Central memory CD8-positive, alpha-beta T cell (primary cell): Measurements from ENCODE around the gene CENPX.

ENCODE experiments used
- ATAC-seq: fragments of 150-1000 bp; cut with Tn5 transposase; replicated peaks from 2 replicates; pipeline ENCODE4 v1.10.0; 2022; ENCODE audit warnings: mild to moderate bottlenecking, moderate FRiP score, moderate number of reproducible peaks; ENCODE audit not compliant: poor library complexity, severe bottlenecking; ENCODE audit errors: extremely low read depth
- DNase-seq, 2 donors: peaks; one replicate each; pipeline ENCODE4 v3.0.0; 2021; ENCODE audit warnings: low spot score in 2 of 2
- H3K27ac Mint-ChIP-seq: one replicate; pipeline ENCODE4 v1.8.0; 2022; ENCODE audit warnings: low read depth, mild to moderate bottlenecking, moderate library complexity, mixed read lengths
- H3K27me3 Mint-ChIP-seq: one replicate; pipeline ENCODE4 v1.8.0; 2022; ENCODE audit warnings: mixed read lengths
- H3K36me3 Mint-ChIP-seq: one replicate; pipeline ENCODE4 v1.8.0; 2022; ENCODE audit warnings: mild to moderate bottlenecking, moderate library complexity, mixed read lengths; ENCODE audit not compliant: insufficient read depth
- H3K4me1 Mint-ChIP-seq: one replicate; pipeline ENCODE4 v1.8.0; 2022; ENCODE audit warnings: mixed read lengths
- H3K4me3 Mint-ChIP-seq: one replicate; pipeline ENCODE4 v1.8.0; 2022; ENCODE audit warnings: mild to moderate bottlenecking, moderate library complexity, mixed read lengths
- H3K9me3 Mint-ChIP-seq: one replicate; pipeline ENCODE4 v1.8.0; 2022; ENCODE audit warnings: mixed read lengths

Gene CENPX

DNA sequence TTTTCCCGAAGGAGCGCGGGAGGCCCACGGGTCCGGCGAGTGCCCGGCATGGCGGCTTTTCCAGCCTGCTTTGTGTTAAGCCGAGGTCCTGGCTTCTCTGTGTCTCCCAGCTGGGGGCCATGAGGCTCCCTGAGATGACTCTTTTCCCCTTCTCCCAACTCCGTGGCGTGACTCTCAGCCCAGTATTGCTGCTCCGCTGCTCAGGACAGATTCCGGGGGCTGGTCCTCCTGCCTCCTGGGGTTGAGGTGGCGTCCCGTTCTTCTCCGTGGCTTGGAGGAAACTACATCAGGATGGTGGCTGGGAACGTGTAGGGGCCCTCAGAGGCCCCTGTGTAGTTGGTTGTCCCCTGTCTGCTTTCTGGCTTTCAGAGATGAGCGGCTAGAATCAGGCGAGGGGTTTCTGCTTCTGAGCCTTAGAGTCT is 30.0 kb upstream of the CENPX start:
- Mint-ChIP-seq H3K4me3 (peak overlapping the region; percentile 78), H3K9me3 (no peaks in the 10 kb centered on the region), H3K27ac (no peak overlapping the region), H3K36me3 (peaks cover 8% of the 10 kb centered on the region), H3K4me1 (peaks cover 5% of the 10 kb centered on the region), H3K27me3 (no peaks in the 10 kb centered on the region)
- DNase-seq (no peak), ATAC-seq (no peak)

DNA sequence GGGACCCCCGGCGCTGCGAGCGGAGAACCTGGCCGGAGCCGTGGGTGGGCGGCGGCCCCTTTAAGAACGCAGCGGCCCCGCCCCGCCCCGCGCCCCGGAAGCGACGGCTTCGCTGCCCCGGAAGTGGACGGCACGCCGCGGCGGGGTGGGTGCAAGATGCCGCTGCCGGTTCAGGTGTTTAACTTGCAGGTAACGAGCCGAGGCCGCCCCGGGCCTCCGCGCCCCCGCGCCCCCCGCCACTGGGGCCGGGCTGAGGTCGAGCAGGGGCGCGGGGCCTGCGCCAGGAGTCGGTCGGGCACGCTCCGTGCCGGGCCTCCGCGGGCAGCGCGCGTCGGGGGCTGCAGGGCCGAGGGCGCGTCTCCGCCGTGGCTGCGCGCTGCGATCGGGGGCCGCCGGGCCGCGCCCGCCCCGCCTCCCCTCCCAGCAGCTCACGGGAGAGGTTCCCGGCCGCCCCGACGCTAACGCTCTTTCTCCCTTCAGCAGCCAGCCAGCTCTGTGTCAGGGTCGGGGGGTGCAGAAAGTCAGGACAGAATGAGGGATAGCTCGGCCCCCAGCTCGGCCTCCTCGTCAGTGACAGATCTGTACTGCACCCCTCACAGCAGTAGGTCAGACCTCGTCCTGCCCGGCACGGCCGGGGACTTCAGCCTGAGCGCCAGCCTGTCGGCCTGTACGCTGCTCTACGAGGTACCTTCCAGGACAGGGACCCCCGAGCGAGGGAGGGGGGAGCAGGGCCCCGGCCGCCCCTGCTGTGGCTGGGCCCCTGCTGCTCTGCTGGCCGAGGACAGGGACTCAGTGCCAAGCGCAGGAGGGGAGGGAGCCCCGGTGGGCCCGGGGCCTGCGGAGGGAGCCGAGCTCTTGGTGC is 29.3 kb upstream of the CENPX start, which contains the start of the genes GPS1 and RFNG:
Gene GPS1, plus strand, starts transcription at position 123 of the 862 bp plus-strand sequence. Its CDS starts 34 bp downstream, at position 157.
Gene RFNG, minus strand, starts transcription at position 36 of the 862 bp plus-strand sequence. CDS start 45 bp downstream, outside the sequence.
- Mint-ChIP-seq H3K36me3 (peaks cover 8% of the 10 kb centered on the region), H3K4me1 (peaks cover 5% of the 10 kb centered on the region), H3K9me3 (no peaks in the 10 kb centered on the region), H3K4me3 (peak within 1 kb of the TSS; percentile 86), H3K27ac (peak within 1 kb of the TSS; percentile 51), H3K27me3 (no peaks in the 10 kb centered on the region)
- DNase-seq (peak; percentile 55), ATAC-seq (peak; percentile 87)

DNA sequence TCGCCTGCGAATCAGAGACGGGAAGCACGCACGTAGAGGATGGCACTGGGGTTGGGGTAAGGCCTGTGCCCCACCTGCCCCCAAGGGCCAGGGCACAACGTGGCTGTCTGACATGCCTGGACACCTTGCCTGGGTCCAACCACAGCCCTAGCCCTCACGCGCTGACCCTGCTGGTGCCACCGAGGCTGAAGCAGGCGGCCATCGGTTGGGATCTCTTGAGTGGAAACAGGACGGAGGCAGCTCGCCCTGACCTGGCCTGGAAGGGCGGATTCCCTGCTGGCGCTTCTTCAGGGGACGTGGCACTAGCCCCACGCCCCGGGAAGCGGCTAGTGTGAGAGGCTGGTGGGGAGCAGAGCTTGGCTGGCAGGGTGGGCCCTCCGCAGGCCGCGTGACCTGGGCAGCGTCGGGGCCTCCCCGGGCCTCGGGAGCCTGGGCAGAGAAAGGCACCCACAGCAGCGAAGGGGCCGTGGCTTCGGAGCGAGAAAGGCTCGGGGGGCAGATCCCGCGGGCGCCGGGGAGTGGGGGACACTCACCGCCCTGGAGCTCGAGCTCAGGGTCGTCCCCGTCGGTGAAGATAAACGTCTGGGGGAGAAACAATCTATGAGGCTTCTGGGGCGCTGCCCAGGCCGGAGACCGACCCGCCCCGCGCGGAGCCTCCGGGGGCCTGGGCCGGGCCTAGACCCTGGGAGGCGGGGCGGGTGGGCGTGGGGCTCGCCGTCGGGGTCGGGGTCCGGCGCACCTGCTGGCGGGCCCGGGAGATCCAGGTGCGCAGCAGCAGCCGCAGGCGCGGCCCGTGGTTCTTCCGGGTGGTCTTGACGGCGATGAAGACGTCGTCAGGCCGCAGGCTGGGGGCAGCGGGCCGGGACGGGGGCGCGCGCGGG is 28.3 kb upstream of the CENPX start:
- ATAC-seq, result peak; percentile 8

DNA sequence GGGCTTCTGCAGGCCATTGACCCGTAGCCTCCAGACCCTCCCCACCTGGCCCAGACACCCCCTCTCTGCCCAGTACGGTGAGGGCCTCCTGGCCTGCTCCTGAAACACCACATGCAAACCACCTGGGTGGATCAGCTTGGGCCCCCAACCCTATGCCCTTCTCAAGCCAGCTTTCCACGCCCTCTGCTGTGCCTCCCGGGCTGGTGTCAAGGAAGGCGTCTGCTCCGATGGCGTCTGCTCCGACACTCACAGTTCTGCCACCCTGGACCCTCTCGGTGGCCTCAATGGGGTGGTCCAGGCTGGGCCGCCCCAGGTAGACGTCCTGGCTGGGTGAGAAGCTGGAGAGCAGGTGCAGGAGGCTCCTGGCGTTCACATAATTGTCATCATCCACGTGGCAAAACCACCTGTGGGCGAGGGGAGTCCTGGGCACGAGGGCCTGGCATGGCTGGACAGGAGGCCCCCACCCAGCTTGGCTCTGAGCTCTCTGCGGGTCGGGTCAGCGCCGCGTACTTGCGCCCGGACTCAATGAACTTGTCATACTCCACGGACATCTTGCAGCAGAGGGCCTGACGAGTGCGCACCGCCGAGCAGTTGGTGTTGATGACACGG is 27.6 kb upstream of the CENPX start:
- Mint-ChIP-seq H3K36me3 (peaks cover 3% of the 10 kb centered on the region), H3K27me3 (no peaks in the 10 kb centered on the region), H3K27ac (peak overlapping the region; percentile 51), H3K9me3 (no peaks in the 10 kb centered on the region), H3K4me1 (peaks cover 5% of the 10 kb centered on the region), H3K4me3 (peak overlapping the region; percentile 86)
- DNase-seq (no peak), ATAC-seq (no peak)

More for the DNA sequence above, 28.3 kb upstream of the CENPX start:
- Mint-ChIP-seq H3K4me1 (peaks cover 5% of the 10 kb centered on the region), H3K9me3 (no peaks in the 10 kb centered on the region), H3K27me3 (no peaks in the 10 kb centered on the region), H3K36me3 (peaks cover 5% of the 10 kb centered on the region), H3K27ac (peak overlapping the region; percentile 51), H3K4me3 (peak overlapping the region; percentile 86)
- DNase-seq, result no peak

DNA sequence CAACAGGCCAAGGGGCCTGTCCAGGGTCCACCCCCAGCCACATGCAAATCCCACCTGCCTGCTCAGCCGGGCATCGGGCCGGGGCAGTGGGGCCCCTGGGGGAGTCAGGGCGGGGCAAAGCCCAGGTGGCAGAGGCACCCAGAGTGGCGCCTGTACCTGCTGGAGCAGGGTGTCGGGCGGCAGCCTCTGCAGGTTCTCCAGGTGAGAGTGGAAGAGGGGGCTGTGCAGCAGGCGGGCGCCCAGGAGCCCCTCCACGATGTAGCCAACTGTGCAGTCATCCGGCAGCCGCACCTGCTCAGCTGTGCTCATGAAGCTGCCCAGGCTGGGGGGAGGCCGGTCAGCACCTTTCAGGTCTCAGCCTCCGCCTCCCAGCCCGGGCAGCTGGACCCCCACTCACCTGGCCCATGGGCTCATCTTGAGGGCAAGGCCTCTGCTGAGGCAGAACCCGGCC is 26.9 kb upstream of the CENPX start:
- H3K36me3 Mint-ChIP-seq, result peaks cover 3% of the 10 kb centered on the region
- H3K4me3 Mint-ChIP-seq, result no peak overlapping the region
- H3K27me3 Mint-ChIP-seq, result no peaks in the 10 kb centered on the region
- no peaks in the 10 kb centered on the region for H3K9me3 Mint-ChIP-seq
- ATAC-seq (no peak), DNase-seq (no peak)
- peaks cover 5% of the 10 kb centered on the region for H3K4me1 Mint-ChIP-seq
- no peak overlapping the region for H3K27ac Mint-ChIP-seq

DNA sequence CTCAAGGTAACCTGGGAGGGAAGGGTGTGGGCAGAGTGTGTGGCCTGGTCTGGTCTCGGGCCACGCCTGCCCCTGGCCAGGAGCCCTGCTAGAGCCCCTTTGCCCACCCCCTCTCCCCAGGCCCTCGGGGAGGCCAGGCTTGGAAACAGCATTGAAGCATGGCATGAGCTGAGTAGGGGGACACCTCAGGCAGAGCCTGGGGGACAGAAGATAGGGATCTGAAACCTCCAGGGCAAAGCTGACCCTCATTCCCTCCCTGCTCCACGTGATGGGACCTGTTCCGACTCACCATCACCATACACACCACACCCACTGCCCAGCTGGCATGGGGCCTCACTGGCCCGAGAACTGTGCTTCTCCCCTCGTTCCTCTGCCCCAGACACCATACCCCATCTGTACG is 26.4 kb upstream of the CENPX start:
- Mint-ChIP-seq H3K36me3 (peaks cover 3% of the 10 kb centered on the region), H3K27ac (no peak overlapping the region), H3K4me1 (peaks cover 5% of the 10 kb centered on the region), H3K27me3 (no peaks in the 10 kb centered on the region), H3K9me3 (no peaks in the 10 kb centered on the region), H3K4me3 (no peak overlapping the region)
- ATAC-seq, result no peak
- no peak for DNase-seq

DNA sequence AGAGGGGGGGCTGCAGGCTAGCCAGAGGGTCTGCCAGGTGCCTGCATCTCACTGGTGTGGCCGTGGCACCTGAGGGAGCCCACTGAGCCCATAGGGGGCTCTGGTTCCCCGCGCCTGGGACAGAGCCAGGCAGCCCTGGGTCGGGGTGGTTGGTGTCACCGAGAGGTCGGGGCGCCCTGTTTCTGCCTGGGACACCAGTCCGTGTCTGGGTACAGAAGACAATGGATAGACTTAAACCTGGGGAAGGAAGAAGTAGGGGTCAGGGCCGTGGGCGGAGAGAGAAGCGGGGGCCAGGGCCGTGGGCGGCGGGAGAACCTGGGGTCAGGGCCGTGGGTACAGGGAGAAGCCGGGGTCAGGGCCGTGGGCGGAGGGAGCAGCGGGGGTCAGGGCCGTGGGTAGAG is 25.9 kb upstream of the CENPX start:
- H3K36me3 Mint-ChIP-seq, result peaks cover 3% of the 10 kb centered on the region
- no peaks in the 10 kb centered on the region for H3K27me3 Mint-ChIP-seq
- no peaks in the 10 kb centered on the region for H3K9me3 Mint-ChIP-seq
- no peak overlapping the region for H3K4me3 Mint-ChIP-seq
- ATAC-seq, result no peak
- peak overlapping the region; percentile 80 for H3K27ac Mint-ChIP-seq
- no peak for DNase-seq
- H3K4me1 Mint-ChIP-seq, result peaks cover 5% of the 10 kb centered on the region

DNA sequence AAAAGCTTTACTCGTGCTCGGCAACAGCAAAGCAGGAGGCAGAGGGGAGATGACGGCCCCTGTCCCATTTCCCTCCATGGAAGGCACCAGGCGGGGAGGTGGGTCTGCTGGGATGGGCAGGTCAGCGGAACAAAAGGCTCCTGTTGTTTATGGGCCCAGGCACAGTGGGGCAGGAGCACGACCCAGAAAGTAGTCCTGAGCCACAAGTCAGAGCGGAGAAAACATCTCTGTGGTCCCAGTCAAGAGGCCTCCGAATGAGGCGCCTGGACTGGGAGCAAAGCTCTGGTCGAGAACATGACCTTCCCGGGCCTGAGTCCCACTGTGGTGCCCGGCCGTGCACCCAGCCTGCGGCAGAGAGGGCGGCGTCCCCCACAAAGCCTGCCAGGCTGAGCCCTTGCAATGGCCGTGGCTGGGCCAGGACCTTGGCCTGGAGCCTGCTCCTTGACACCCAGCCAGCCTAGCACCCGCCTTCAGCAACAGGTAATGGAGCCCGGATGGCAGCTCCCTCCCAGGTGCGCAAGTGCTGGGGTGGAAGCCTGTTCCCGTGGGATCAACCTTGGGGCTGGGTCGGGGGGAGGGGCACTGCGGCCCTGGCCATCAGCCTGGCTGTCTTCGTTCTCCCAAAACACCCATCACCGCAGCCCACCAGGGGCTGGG is 25.4 kb upstream of the CENPX start:
- H3K27me3 Mint-ChIP-seq, result no peaks in the 10 kb centered on the region
- peaks cover 5% of the 10 kb centered on the region for H3K4me1 Mint-ChIP-seq
- no peak overlapping the region for H3K4me3 Mint-ChIP-seq
- H3K27ac Mint-ChIP-seq, result peak overlapping the region; percentile 80
- ATAC-seq, result no peak
- no peak for DNase-seq
- H3K9me3 Mint-ChIP-seq, result no peaks in the 10 kb centered on the region
- peaks cover 3% of the 10 kb centered on the region for H3K36me3 Mint-ChIP-seq

DNA sequence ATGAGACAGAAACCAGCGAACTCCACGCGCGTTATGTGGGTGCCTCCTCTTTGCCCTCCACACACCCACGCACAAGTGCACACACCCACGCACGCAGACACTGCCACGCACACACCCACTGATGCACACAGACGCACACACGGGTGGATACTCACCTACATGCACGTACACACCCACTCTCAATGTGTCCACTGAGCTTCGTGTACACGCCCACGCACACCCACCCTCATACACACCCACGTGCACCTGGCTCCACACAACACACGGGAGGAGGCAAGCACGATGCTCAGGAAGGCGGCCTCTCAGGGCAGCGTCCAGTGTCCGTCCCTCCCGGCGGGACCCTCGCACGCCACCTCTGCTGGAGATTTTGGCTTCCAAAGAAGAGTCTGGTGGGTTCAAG is 24.7 kb upstream of the CENPX start:
- no peak overlapping the region for H3K4me3 Mint-ChIP-seq
- no peak overlapping the region for H3K27ac Mint-ChIP-seq
- ATAC-seq (no peak), DNase-seq (no peak)
- peaks cover 3% of the 10 kb centered on the region for H3K36me3 Mint-ChIP-seq
- H3K27me3 Mint-ChIP-seq, result no peaks in the 10 kb centered on the region
- H3K9me3 Mint-ChIP-seq, result no peaks in the 10 kb centered on the region
- H3K4me1 Mint-ChIP-seq, result peaks cover 5% of the 10 kb centered on the region

DNA sequence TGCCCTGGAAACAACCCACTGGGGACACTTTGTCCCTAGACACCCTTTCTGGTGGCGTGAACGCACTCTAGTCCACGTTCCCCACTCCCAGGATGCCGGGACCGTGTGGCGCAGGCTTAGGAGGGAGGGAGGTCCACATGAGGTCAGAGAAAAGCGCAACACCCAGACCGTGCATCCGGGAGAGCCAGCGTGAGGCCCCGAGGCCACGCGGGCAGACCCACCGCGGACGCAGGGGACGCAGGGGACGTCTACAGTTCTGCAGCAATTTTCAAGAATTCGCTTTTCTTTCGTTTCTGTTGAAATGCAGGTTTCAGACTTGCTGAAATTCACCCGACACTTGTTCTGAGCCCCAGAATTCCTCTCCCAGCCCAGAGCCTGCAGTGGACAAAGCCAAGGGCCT is 24.2 kb upstream of the CENPX start:
- Mint-ChIP-seq H3K9me3 (no peaks in the 10 kb centered on the region), H3K27me3 (no peaks in the 10 kb centered on the region), H3K36me3 (peaks cover 3% of the 10 kb centered on the region), H3K4me1 (peaks cover 5% of the 10 kb centered on the region), H3K4me3 (no peak overlapping the region), H3K27ac (no peak overlapping the region)
- no peak for ATAC-seq
- DNase-seq, result no peak

DNA sequence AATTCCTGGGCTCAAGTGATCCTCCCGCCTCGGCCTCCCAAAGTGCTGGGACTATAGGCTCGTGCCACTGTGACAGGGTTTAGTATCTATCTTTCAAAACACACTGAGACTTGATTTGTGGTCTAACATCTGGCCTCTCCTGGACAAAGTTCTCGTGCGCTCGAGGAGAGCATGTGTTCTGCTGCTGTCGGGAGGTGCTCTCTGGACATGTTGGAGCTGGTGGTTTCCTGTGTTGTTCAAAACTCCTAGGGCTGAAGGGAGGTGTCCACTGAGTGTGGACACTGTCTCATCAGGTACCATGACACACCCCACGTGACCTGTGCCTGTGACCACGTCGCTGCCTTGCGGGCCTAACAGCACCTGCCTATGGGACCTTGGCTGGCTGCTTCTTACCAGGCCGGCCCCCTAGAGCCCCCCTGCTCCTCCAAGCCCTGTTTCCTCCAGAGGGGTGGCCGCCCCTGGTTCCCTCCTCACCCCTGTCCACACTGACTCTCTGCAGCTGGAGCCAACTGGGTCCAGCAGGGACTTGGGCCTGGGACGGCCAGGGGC is 23.3 kb upstream of the CENPX start:
- ATAC-seq, result no peak
- H3K27ac Mint-ChIP-seq, result no peak overlapping the region
- H3K36me3 Mint-ChIP-seq, result peaks cover 3% of the 10 kb centered on the region
- H3K4me1 Mint-ChIP-seq, result peaks cover 4% of the 10 kb centered on the region
- no peak overlapping the region for H3K4me3 Mint-ChIP-seq
- DNase-seq, result no peak
- H3K27me3 Mint-ChIP-seq, result no peaks in the 10 kb centered on the region
- H3K9me3 Mint-ChIP-seq, result no peaks in the 10 kb centered on the region

DNA sequence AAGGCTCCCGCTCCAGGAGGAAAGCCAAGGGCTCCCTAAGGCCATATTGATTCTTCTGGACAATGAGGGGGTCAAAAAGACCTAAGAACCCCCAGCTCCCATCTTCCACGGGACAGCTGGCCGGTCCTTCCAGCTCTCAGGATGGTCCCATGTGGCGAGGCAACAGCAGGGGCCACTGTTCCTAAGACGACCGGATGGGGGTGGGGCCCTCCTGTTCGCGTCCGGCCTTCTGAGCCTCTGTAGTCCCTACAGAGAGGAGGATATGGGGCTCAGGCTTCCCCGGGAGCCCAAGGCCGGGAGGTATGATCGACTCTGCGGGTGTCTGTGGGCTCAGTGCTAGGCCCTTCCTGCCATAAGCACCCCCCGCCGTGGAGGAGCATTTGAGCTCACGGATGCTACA is 20.8 kb upstream of the CENPX start:
- H3K4me3 Mint-ChIP-seq, result no peak overlapping the region

More for the DNA sequence above, 20.8 kb upstream of the CENPX start:
- H3K27me3 Mint-ChIP-seq, result no peaks in the 10 kb centered on the region
- H3K27ac Mint-ChIP-seq, result no peak overlapping the region
- no peak for DNase-seq
- no peaks in the 10 kb centered on the region for H3K9me3 Mint-ChIP-seq
- ATAC-seq, result no peak
- no peaks in the 10 kb centered on the region for H3K4me1 Mint-ChIP-seq
- H3K36me3 Mint-ChIP-seq, result peaks cover 3% of the 10 kb centered on the region
